ENCODE data around the gene CLCA1.

CLCA1 gene

DNA sequence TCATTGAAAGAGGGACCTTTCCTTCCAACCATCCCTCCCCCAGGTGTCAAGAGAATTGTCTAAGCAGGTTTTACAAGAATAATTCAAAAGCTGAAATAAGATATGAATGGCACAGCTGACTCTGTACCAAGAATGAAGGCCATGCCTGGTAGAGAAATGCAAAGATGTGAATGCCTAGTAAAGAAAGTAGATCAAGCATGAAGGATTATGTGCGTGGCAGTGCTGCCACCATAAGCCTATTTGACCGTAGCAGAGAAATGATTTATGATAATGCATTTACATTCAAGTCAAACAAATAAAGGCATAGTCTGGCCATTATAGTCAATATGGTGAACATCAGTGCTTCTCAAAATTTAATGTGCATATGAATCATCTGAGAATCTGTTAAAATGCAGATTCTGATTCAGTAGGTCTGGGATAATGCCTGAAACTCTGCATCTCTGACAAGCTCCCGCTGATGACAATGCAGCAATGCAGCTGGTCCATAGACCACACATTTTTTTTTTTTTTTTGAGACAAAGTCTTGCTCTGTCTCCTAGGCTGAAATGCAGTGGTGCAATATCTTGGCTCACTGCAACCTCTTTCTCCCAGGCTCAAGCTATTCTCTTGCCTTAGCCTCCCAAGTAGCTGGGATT lies 61.6 kb downstream of the CLCA1 start:
- Histone ChIP-seq H3K9me3 (ENCODE audit: insufficient read depth, low read length) (peaks cover 3% of the 10 kb centered on the region; the same call in 1 of the 2 replicates), H3K9ac (ENCODE audit: insufficient read length, low read depth) (no peak overlapping the region), H3K4me3 (ENCODE audit: insufficient read length, low read depth) (no peak overlapping the region), H3K36me3 (ENCODE audit: insufficient read depth, insufficient read length, low read length) (no peaks in the 10 kb centered on the region), H3K27me3 (ENCODE audit: insufficient read depth, insufficient read length) (no peaks in the 10 kb centered on the region), H3K4me1 (ENCODE audit: insufficient read depth, insufficient read length) (no peaks in the 10 kb centered on the region)
- no peak for DNase-seq (ENCODE audit: low read depth, low spot score)
- TF ChIP-seq ZNF274 (IDR thresholded peaks at IDR 0.05; ENCODE audit: low read depth, low read length) (no peak), YY1 (IDR thresholded peaks at IDR 0.05; ENCODE audit: insufficient read depth, insufficient read length) (no peak), SUZ12 (IDR thresholded peaks at IDR 0.05; ENCODE audit: extremely low read depth, insufficient read depth, insufficient read length) (no peak)

DNA sequence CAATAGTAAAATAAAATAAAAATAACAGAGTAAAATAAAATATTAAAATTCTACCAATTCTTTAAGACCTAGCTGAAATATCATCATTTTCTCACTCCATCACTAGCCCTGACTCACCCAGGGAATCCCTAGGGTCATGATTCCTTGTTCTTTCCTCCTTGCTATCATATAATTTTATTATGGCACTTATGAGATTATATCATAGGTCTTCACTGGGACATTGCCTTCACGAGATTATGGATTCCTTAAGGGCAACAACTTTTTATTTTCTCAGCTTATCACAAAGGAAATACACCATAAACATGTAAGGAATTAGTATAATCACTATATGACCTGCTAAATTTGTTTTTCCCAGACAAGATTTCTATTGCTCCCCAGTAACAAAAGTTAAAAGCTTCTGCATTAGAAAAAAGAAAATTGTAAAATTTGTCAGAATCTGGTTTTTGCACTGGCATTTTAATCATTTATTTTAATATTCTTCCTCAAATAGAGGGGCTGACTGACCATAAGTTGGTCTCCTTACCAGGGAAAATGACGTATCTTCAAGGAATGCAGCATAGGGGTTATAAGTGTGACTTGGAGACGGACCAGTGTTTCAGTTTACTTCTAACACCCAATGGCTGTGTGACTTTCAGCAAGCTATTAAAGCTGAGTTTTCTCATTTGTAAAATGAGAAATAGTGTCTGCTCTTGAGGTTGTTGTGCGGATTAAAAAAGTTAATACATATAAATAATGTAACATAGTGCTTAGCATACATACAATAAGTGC lies 69.4 kb downstream of the CLCA1 start:
- Histone ChIP-seq H3K9ac (ENCODE audit: insufficient read length, low read depth) (no peak overlapping the region), H3K36me3 (ENCODE audit: insufficient read depth, insufficient read length, low read length) (no peaks in the 10 kb centered on the region), H3K9me3 (ENCODE audit: insufficient read depth, low read length) (no peaks in the 10 kb centered on the region), H3K4me1 (ENCODE audit: insufficient read depth, insufficient read length) (no peaks in the 10 kb centered on the region), H3K4me3 (ENCODE audit: insufficient read length, low read depth) (no peak overlapping the region), H3K27me3 (ENCODE audit: insufficient read depth, insufficient read length) (no peaks in the 10 kb centered on the region)
- DNase-seq (ENCODE audit: low read depth, low spot score), result no peak
- TF ChIP-seq ZNF274 (IDR thresholded peaks at IDR 0.05; ENCODE audit: low read depth, low read length) (no peak), SUZ12 (IDR thresholded peaks at IDR 0.05; ENCODE audit: extremely low read depth, insufficient read depth, insufficient read length) (no peak), YY1 (IDR thresholded peaks at IDR 0.05; ENCODE audit: insufficient read depth, insufficient read length) (no peak)

DNA sequence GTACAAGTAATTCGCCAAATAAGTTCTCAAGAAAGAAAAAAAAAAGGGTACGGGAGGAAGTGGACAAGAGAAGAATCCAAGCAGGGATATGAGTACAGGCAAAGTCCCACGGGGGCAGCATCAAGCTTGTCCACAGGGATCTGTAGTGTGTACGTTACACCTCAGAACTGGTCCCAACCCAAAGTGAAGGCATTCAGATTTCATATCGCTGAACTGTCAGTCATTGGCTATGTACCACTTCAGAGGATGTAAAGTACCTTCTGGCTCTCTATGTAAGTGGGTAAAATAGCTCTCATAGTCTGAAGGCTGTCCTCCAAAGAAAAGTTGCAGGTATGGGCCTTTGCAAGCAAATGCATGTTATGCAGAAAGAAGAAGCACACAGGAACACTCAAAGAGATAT lies 70.0 kb downstream of the CLCA1 start:
- DNase-seq (ENCODE audit: low read depth, low spot score), result no peak
- H3K4me1 ChIP-seq (ENCODE audit: insufficient read depth, insufficient read length), result no peaks in the 10 kb centered on the region
- TF ChIP-seq SUZ12 (IDR thresholded peaks at IDR 0.05; ENCODE audit: extremely low read depth, insufficient read depth, insufficient read length), result no peak
- no peak for TF ChIP-seq YY1 (IDR thresholded peaks at IDR 0.05; ENCODE audit: insufficient read depth, insufficient read length)
- no peak for TF ChIP-seq ZNF274 (IDR thresholded peaks at IDR 0.05; ENCODE audit: low read depth, low read length)
- H3K27me3 ChIP-seq (ENCODE audit: insufficient read depth, insufficient read length), result no peaks in the 10 kb centered on the region
- no peak overlapping the region for H3K9ac ChIP-seq (ENCODE audit: insufficient read length, low read depth)
- no peaks in the 10 kb centered on the region for H3K9me3 ChIP-seq (ENCODE audit: insufficient read depth, low read length)
- no peak overlapping the region for H3K4me3 ChIP-seq (ENCODE audit: insufficient read length, low read depth)
- no peaks in the 10 kb centered on the region for H3K36me3 ChIP-seq (ENCODE audit: insufficient read depth, insufficient read length, low read length)

DNA sequence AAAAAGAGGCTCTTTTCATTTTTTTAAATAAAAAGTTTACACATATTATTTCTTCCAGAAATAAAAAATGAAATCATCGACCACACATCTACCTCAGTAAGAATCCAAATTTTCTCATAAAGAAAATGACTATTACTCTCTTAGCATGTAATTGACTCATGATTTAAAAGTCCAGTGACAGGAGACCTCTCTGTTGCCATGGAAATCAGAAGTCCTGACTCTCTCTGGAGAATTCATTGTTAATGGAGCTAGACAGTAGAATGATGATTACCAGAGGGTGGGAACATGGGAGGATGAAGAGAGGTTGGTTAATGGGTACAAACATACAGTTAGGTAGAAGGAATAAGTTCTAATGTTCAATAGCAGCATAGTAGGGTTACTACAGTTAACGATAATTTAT lies 73.1 kb downstream of the CLCA1 start:
- Histone ChIP-seq H3K4me1 (ENCODE audit: insufficient read depth, insufficient read length) (no peaks in the 10 kb centered on the region), H3K36me3 (ENCODE audit: insufficient read depth, insufficient read length, low read length) (no peaks in the 10 kb centered on the region), H3K27me3 (ENCODE audit: insufficient read depth, insufficient read length) (no peaks in the 10 kb centered on the region), H3K9me3 (ENCODE audit: insufficient read depth, low read length) (no peaks in the 10 kb centered on the region), H3K4me3 (ENCODE audit: insufficient read length, low read depth) (no peak overlapping the region), H3K9ac (ENCODE audit: insufficient read length, low read depth) (no peak overlapping the region)
- TF ChIP-seq YY1 (IDR thresholded peaks at IDR 0.05; ENCODE audit: insufficient read depth, insufficient read length) (no peak), ZNF274 (IDR thresholded peaks at IDR 0.05; ENCODE audit: low read depth, low read length) (no peak)
- no peak for DNase-seq (ENCODE audit: low read depth, low spot score)

DNA sequence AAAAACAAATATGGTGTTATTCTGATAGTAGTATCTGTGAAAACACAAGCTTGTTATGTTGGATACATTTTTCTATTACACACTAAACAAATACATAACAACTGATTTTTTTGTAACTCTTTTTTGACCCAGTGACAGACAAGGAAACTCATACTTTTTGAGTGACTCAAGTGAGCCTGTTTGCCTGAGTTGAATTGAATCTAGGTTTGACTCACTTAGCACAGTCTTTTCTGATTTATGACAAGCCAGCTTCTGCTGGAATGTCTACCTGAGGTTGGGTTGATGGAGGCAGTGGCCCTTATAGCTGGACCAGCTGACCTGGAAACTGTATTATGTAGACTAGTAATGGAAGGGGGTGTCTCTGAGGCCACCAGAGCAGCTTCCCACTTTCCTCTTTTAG lies 73.9 kb downstream of the CLCA1 start:
- no peaks in the 10 kb centered on the region for H3K9me3 ChIP-seq (ENCODE audit: insufficient read depth, low read length)
- H3K36me3 ChIP-seq (ENCODE audit: insufficient read depth, insufficient read length, low read length), result no peaks in the 10 kb centered on the region
- no peak overlapping the region for H3K4me3 ChIP-seq (ENCODE audit: insufficient read length, low read depth)
- no peaks in the 10 kb centered on the region for H3K4me1 ChIP-seq (ENCODE audit: insufficient read depth, insufficient read length)
- TF ChIP-seq YY1 (IDR thresholded peaks at IDR 0.05; ENCODE audit: insufficient read depth, insufficient read length) (no peak), SUZ12 (IDR thresholded peaks at IDR 0.05; ENCODE audit: extremely low read depth, insufficient read depth, insufficient read length) (no peak), ZNF274 (IDR thresholded peaks at IDR 0.05; ENCODE audit: low read depth, low read length) (no peak)
- H3K27me3 ChIP-seq (ENCODE audit: insufficient read depth, insufficient read length), result no peaks in the 10 kb centered on the region
- no peak overlapping the region for H3K9ac ChIP-seq (ENCODE audit: insufficient read length, low read depth)
- DNase-seq (ENCODE audit: low read depth, low spot score), result no peak

DNA sequence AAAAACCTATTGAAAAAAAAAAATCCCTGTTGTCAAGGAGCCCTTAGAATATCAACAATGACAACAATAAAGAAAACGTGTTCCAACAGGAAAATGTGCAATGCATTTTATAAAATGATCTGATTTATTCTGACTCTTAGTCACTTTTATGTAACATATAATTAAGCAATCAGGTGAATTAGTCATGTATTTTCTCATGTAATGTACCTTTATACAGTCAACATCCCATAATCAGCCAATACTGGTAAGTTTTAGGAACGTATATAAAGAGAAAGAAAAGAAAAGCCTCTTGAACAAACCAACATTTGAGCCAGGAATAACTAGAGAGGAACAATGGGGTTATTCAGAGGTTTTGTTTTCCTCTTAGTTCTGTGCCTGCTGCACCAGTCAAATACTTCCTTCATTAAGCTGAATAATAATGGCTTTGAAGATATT lies 78.1 kb downstream of the CLCA1 start, which contains the start of gene CLCA4:
Gene CLCA4 (plus strand): TSS at position 292 of the 435 bp plus-strand sequence. CDS start 42 bp downstream, at position 334.
- H3K4me1 ChIP-seq (ENCODE audit: insufficient read depth, insufficient read length), result no peaks in the 10 kb centered on the region
- H3K9me3 ChIP-seq (ENCODE audit: insufficient read depth, low read length), result no peaks in the 10 kb centered on the region
- no peak for DNase-seq (ENCODE audit: low read depth, low spot score)
- no peaks in the 10 kb centered on the region for H3K36me3 ChIP-seq (ENCODE audit: insufficient read depth, insufficient read length, low read length)
- TF ChIP-seq SUZ12 (IDR thresholded peaks at IDR 0.05; ENCODE audit: extremely low read depth, insufficient read depth, insufficient read length) (no peak), ZNF274 (IDR thresholded peaks at IDR 0.05; ENCODE audit: low read depth, low read length) (no peak), YY1 (IDR thresholded peaks at IDR 0.05; ENCODE audit: insufficient read depth, insufficient read length) (no peak)
- H3K4me3 ChIP-seq (ENCODE audit: insufficient read length, low read depth), result no peak within 1 kb of the TSS
- no peaks in the 10 kb centered on the region for H3K27me3 ChIP-seq (ENCODE audit: insufficient read depth, insufficient read length)
- H3K9ac ChIP-seq (ENCODE audit: insufficient read length, low read depth), result no peak within 1 kb of the TSS

DNA sequence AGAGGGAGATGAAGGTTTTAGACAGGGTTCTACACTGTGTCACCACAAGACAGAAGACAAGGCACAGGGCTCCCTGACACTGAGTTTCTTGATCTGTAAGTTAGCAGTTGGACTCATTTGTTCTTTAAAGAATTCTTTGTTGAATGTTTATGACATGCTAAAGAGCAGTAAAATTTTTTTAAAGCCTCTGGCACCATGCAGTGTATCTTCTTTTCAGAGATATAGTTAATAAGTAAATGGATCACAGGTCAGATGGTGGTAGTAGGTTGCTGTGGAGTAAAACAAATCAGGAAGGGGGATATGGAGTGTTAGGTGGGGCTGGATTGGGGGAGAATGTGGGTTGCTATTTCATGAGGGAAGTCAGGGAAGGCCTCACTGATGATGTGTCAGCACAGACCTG lies 80.1 kb downstream of the CLCA1 start:
- no peaks in the 10 kb centered on the region for H3K36me3 ChIP-seq (ENCODE audit: insufficient read depth, insufficient read length, low read length)
- no peaks in the 10 kb centered on the region for H3K4me1 ChIP-seq (ENCODE audit: insufficient read depth, insufficient read length)
- DNase-seq (ENCODE audit: low read depth, low spot score), result no peak
- no peaks in the 10 kb centered on the region; the same call in 1 of the 2 replicates for H3K9me3 ChIP-seq (ENCODE audit: insufficient read depth, low read length)
- H3K4me3 ChIP-seq (ENCODE audit: insufficient read length, low read depth), result no peak overlapping the region
- TF ChIP-seq YY1 (IDR thresholded peaks at IDR 0.05; ENCODE audit: insufficient read depth, insufficient read length), result no peak
- no peak for TF ChIP-seq SUZ12 (IDR thresholded peaks at IDR 0.05; ENCODE audit: extremely low read depth, insufficient read depth, insufficient read length)
- no peak for TF ChIP-seq ZNF274 (IDR thresholded peaks at IDR 0.05; ENCODE audit: low read depth, low read length)
- no peak overlapping the region for H3K9ac ChIP-seq (ENCODE audit: insufficient read length, low read depth)
- no peaks in the 10 kb centered on the region for H3K27me3 ChIP-seq (ENCODE audit: insufficient read depth, insufficient read length)

Data from NT2/D1 (cell line).